Esophagus squamous epithelium (tissue), 4 donors: ENCODE data around the gene PARP14.

Experiments
- CTCF ChIP-seq, 6 experiments: fragments of 450-650 bp in 4 of 6; fragments of 200-600 bp in 2 of 6; sonication (generic) in 2 of 6; IDR thresholded peaks; one replicate each; pipeline ENCODE4 v1.5.1; 2016 to 2019; ENCODE audit warnings: antibody characterized with exemption in 6 of 6, mild to moderate bottlenecking in 4 of 6, moderate library complexity in 4 of 6
- POLR2A ChIP-seq, 4 donors: fragments of 450-650 bp; IDR thresholded peaks; one replicate each; pipeline ENCODE4 v1.6.1; 2017; ENCODE audit warnings: antibody characterized with exemption in 4 of 4, mild to moderate bottlenecking in 4 of 4, moderate library complexity in 3 of 4

GRCh38 chr3:122694966-122695365, 14.3 kb downstream of the PARP14 start:
- TF ChIP-seq CTCF (IDR thresholded peaks at IDR 0.05) = no peak
- TF ChIP-seq POLR2A (IDR thresholded peaks at IDR 0.05) = no peak
